SU-DHL-6 (cell line): ENCODE data around the gene EEF1E1.

Experiments used
- EZH2phosphoT487 ChIP-seq: fragments of 200-600 bp; sonication (generic), shearing (Covaris generic); conservative IDR thresholded peaks from 2 replicates; pipeline ENCODE4 v1.6.1; 2018; ENCODE audit warnings: mild to moderate bottlenecking, antibody characterized with exemption, low read length, moderate library complexity, mixed read lengths
- TF ChIP-seq, protein P1 (sequence below): fragments of 200-600 bp; sonication (generic); IDR thresholded peaks from one replicate; pipeline ENCODE4 v1.5.1; 2017; ENCODE audit warnings: antibody characterized with exemption, mild to moderate bottlenecking, low read length, moderate library complexity; ENCODE audit not compliant: insufficient read depth, poor library complexity, severe bottlenecking

DNA sequence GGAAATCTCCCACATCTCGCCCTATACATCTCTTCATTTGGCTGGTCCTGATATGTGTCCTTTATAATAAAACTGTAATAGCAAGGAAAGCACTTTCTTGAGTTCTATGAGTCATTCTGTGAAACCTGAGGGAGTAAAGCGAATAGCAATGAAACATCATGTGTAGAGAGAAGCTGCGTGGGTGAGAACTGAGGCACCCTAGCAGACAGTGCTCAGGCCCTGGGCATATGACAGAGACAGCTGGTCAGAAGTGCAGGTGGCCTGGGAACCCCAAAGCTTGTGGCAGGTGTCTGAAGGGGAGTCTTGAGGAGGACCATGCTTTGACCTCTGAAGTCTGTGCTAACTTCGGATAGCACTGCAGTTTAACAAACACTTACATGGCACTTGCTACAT, 36.8 kb downstream of the EEF1E1 start:
- TF ChIP-seq, protein P1, sequence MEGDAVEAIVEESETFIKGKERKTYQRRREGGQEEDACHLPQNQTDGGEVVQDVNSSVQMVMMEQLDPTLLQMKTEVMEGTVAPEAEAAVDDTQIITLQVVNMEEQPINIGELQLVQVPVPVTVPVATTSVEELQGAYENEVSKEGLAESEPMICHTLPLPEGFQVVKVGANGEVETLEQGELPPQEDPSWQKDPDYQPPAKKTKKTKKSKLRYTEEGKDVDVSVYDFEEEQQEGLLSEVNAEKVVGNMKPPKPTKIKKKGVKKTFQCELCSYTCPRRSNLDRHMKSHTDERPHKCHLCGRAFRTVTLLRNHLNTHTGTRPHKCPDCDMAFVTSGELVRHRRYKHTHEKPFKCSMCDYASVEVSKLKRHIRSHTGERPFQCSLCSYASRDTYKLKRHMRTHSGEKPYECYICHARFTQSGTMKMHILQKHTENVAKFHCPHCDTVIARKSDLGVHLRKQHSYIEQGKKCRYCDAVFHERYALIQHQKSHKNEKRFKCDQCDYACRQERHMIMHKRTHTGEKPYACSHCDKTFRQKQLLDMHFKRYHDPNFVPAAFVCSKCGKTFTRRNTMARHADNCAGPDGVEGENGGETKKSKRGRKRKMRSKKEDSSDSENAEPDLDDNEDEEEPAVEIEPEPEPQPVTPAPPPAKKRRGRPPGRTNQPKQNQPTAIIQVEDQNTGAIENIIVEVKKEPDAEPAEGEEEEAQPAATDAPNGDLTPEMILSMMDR = no peak
- TF ChIP-seq EZH2phosphoT487 = no peak
